ENCODE results near the gene FAM171A2. TPM values are rescaled to one million over a fixed set of nuclear protein-coding genes. Genes with fewer than 3 reads are reported as not detected.
"Not testable (repeated sequence)": the region's sequence is repeated elsewhere in the genome, so short reads cannot be mapped to it uniquely, and the experiment has no call there.

Gene FAM171A2
- total RNA-seq, 4 donors from 2014 or later = 0.10 to 0.47 (median 0.23) TPM; not detected in 1

- Histone ChIP-seq H3K4me3 (no peak overlapping the region), H3K9me3 (no peaks in the 10 kb centered on the region), H3K27ac (no peak overlapping the region), H3K4me1 (no peaks in the 10 kb centered on the region), H3K27me3 (peaks cover 8 to 23% (median 15%) of the 10 kb centered on the region in 3 donors), H3K36me3 (no peaks in the 10 kb centered on the region)
- TF ChIP-seq CTCF (IDR thresholded peaks at IDR 0.05 in 4 of 5, conservative IDR thresholded peaks at IDR 0.05 in 1 of 5) (no peak), POLR2A (IDR thresholded peaks at IDR 0.05) (no peak)
- DNase-seq (no peak), ATAC-seq (no peak)
- in situ Hi-C loops (cut with MboI; ENCODE audit: low sequenced_read_pairs in 4 of 4) (no loop called here), intact Hi-C loops (cut with DNase I; ENCODE audit: low total_unique reads) (no loop called here)
Measured at GRCh38 chr17:44375196-44376017, 11.8 kb upstream of the FAM171A2 start.

- DNase-seq (no peak), ATAC-seq (no peak)
- intact Hi-C loops (cut with DNase I; ENCODE audit: low total_unique reads) (no loop called here), in situ Hi-C loops (cut with MboI; ENCODE audit: low sequenced_read_pairs in 4 of 4) (no loop called here)
- no peak for TF ChIP-seq CTCF (IDR thresholded peaks at IDR 0.05 in 4 of 5, conservative IDR thresholded peaks at IDR 0.05 in 1 of 5)
- TF ChIP-seq POLR2A (IDR thresholded peaks at IDR 0.05) = no peak
- Histone ChIP-seq H3K9me3 (no peaks in the 10 kb centered on the region), H3K36me3 (no peaks in the 10 kb centered on the region), H3K27me3 (peaks cover 10 to 23% (median 19%) of the 10 kb centered on the region in 3 donors), H3K27ac (no peak overlapping the region), H3K4me3 (no peak overlapping the region), H3K4me1 (no peaks in the 10 kb centered on the region)
Measured at GRCh38 chr17:44374306-44375195, 10.9 kb upstream of the FAM171A2 start.

- Histone ChIP-seq H3K4me1 (no peaks in the 10 kb centered on the region), H3K9me3 (no peaks in the 10 kb centered on the region), H3K27ac (no peak overlapping the region), H3K4me3 (no peak overlapping the region), H3K36me3 (no peaks in the 10 kb centered on the region), H3K27me3 (peaks cover 10 to 26% (median 19%) of the 10 kb centered on the region in 3 donors)
- TF ChIP-seq CTCF (IDR thresholded peaks at IDR 0.05 in 4 of 5, conservative IDR thresholded peaks at IDR 0.05 in 1 of 5) (no peak), POLR2A (IDR thresholded peaks at IDR 0.05) (no peak)
- DNase-seq = no peak
- intact Hi-C loops (cut with DNase I; ENCODE audit: low total_unique reads) (no loop called here), in situ Hi-C loops (cut with MboI; ENCODE audit: low sequenced_read_pairs in 4 of 4) (no loop called here)
- no peak for ATAC-seq
Measured at GRCh38 chr17:44372036-44372435, 8.4 kb upstream of the FAM171A2 start.

GRCh38 chr17:44369414-44370023, 5.9 kb upstream of the FAM171A2 start:
- in situ Hi-C loops (cut with MboI; ENCODE audit: low sequenced_read_pairs in 4 of 4); H3K4me3 ChIP-seq; H3K9me3 ChIP-seq; DNase-seq; H3K4me1 ChIP-seq; H3K36me3 ChIP-seq; H3K27ac ChIP-seq; ATAC-seq; intact Hi-C loops (cut with DNase I; ENCODE audit: low total_unique reads): not testable (repeated sequence)
- H3K27me3 ChIP-seq = peaks cover 10 to 17% (median 16%) of the 10 kb centered on the region in 3 donors

- DNase-seq; H3K27ac ChIP-seq; H3K4me3 ChIP-seq; H3K4me1 ChIP-seq; H3K9me3 ChIP-seq; H3K36me3 ChIP-seq; in situ Hi-C loops (cut with MboI; ENCODE audit: low sequenced_read_pairs in 4 of 4); intact Hi-C loops (cut with DNase I; ENCODE audit: low total_unique reads); ATAC-seq: not testable (repeated sequence)
- peaks cover 10 to 14% (median 12%) of the 10 kb centered on the region in 3 donors for H3K27me3 ChIP-seq
Measured at GRCh38 chr17:44368391-44369243, 5.0 kb upstream of the FAM171A2 start.

Data from gastrocnemius medialis (tissue), 4 donors.